ENCODE measurements around the gene HTR1E. TPM values are rescaled to one million over a fixed set of nuclear protein-coding genes. Genes with fewer than 3 reads are reported as not detected.

Gene HTR1E
- total RNA-seq, 1 donor from 2014 or later, result not detected

DNA sequence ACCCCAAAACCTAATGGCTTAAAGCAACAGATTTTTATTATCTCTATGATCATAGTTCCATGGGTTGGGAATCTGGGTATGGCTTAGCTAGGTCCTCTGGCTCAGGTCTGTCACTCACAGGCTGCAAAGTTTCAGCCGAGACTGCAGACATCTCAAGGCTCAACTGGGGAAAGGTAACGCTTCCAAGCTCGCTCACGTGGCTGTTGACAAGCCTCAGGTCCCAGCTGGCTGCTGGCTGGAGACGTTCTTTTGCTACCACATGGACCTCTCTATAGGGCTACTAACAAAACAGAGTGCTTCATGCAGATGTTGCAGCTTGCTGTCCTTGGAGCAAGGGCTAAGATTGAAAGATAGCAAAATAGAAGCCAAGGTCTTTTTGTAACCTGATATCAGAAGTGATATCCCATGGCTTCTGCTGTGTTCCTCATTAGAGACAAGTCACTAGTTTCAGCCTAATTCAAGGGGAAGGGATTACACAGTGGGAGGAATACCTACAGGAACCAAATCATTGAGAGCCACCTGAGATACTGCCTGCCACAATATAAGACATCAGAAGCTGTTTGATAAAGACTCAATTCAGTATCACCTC lies 6.6 kb downstream of the HTR1E start:
- no peak overlapping the region for H3K4me3 ChIP-seq
- H3K27me3 ChIP-seq (ENCODE audit: low read depth), result peaks cover 34% of the 10 kb centered on the region
- no peaks in the 10 kb centered on the region for H3K9me3 ChIP-seq (replicated peaks)
- no peak for DNase-seq
- TF ChIP-seq, protein P1, sequence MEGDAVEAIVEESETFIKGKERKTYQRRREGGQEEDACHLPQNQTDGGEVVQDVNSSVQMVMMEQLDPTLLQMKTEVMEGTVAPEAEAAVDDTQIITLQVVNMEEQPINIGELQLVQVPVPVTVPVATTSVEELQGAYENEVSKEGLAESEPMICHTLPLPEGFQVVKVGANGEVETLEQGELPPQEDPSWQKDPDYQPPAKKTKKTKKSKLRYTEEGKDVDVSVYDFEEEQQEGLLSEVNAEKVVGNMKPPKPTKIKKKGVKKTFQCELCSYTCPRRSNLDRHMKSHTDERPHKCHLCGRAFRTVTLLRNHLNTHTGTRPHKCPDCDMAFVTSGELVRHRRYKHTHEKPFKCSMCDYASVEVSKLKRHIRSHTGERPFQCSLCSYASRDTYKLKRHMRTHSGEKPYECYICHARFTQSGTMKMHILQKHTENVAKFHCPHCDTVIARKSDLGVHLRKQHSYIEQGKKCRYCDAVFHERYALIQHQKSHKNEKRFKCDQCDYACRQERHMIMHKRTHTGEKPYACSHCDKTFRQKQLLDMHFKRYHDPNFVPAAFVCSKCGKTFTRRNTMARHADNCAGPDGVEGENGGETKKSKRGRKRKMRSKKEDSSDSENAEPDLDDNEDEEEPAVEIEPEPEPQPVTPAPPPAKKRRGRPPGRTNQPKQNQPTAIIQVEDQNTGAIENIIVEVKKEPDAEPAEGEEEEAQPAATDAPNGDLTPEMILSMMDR (IDR thresholded peaks at IDR 0.05; ENCODE audit: borderline replicate concordance), result no peak
- intact Hi-C loops (cut with micrococcal nuclease), result no loop called here
- H3K36me3 ChIP-seq, result no peaks in the 10 kb centered on the region
- no peak overlapping the region for H3K27ac ChIP-seq (replicated peaks)
- H3K4me1 ChIP-seq, result no peaks in the 10 kb centered on the region

DNA sequence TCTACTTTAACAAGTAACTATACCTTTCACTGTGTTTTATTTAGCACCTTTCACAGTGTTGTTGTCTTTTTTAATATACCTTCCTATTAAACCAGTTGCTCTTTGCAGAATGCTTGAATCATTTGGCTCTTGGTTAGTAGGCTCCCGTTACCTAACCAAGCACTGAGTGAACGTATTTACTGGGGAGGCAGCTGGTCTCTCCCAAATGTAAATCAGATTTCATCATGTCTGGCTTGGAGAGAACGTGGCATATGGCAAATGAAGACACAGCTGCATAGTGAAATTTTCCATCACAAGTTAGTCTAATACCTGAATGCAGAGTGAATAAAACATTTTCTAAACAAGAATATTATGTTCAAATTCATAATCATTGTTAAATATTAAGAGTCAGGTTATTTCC lies 12.4 kb downstream of the HTR1E start:
- DNase-seq, result no peak
- Histone ChIP-seq H3K27me3 (ENCODE audit: low read depth) (peaks cover 6% of the 10 kb centered on the region), H3K27ac (replicated peaks) (no peak overlapping the region), H3K9me3 (replicated peaks) (no peaks in the 10 kb centered on the region), H3K4me3 (no peak overlapping the region), H3K4me1 (no peaks in the 10 kb centered on the region), H3K36me3 (no peaks in the 10 kb centered on the region)
- TF ChIP-seq, protein P1 (IDR thresholded peaks at IDR 0.05; ENCODE audit: borderline replicate concordance), result no peak
- intact Hi-C loops (cut with micrococcal nuclease), result no loop called here

DNA sequence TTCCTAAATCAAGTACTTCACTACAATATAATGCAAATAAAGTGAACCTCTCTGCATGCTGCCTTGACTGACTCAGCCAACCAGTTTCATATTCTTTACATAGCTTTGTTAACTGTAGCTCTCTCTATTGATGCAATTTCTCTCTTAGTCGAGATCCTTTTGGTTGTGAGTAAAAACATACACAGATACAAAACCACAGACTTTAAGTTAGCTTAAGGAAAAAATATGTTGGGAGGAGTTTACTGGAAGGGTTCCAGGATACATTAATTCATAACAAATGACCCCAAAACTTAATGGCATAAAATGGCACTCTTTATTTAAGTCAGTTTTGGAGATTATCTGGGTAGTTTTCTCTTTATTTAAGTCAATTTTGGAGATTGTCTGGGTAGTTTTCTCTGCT lies 15.7 kb downstream of the HTR1E start:
- H3K27ac ChIP-seq (replicated peaks), result no peak overlapping the region
- intact Hi-C loops (cut with micrococcal nuclease), result no loop called here
- H3K4me3 ChIP-seq, result no peak overlapping the region
- no peaks in the 10 kb centered on the region for H3K27me3 ChIP-seq (ENCODE audit: low read depth)
- TF ChIP-seq, protein P1 (IDR thresholded peaks at IDR 0.05; ENCODE audit: borderline replicate concordance), result no peak
- H3K9me3 ChIP-seq (replicated peaks), result no peaks in the 10 kb centered on the region
- H3K36me3 ChIP-seq, result no peaks in the 10 kb centered on the region
- DNase-seq, result no peak
- no peaks in the 10 kb centered on the region for H3K4me1 ChIP-seq

DNA sequence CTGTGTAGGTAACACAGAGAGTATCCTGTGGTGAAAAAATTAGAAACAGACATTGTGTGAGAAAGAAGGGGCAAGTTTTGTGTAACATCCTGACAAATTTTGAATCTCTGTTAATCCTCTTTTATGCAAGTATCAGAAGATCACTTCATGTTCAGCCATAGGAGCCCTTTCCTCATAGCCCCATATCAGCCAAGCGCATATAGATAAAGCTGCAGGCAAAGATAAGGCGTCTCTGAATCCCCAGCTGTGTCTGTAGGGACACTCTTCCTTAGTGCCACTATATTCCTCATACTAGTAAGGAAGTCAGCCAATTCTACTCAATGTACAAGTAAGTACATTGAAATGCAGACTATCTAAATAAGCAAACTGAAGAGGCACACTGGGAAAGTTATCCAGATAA lies 22.3 kb downstream of the HTR1E start:
- Histone ChIP-seq H3K36me3 (no peaks in the 10 kb centered on the region), H3K4me3 (no peak overlapping the region), H3K4me1 (no peaks in the 10 kb centered on the region), H3K27me3 (ENCODE audit: low read depth) (no peaks in the 10 kb centered on the region), H3K9me3 (replicated peaks) (no peaks in the 10 kb centered on the region), H3K27ac (replicated peaks) (no peak overlapping the region)
- TF ChIP-seq, protein P1 (IDR thresholded peaks at IDR 0.05; ENCODE audit: borderline replicate concordance), result no peak
- intact Hi-C loops (cut with micrococcal nuclease), result no loop called here
- no peak for DNase-seq

DNA sequence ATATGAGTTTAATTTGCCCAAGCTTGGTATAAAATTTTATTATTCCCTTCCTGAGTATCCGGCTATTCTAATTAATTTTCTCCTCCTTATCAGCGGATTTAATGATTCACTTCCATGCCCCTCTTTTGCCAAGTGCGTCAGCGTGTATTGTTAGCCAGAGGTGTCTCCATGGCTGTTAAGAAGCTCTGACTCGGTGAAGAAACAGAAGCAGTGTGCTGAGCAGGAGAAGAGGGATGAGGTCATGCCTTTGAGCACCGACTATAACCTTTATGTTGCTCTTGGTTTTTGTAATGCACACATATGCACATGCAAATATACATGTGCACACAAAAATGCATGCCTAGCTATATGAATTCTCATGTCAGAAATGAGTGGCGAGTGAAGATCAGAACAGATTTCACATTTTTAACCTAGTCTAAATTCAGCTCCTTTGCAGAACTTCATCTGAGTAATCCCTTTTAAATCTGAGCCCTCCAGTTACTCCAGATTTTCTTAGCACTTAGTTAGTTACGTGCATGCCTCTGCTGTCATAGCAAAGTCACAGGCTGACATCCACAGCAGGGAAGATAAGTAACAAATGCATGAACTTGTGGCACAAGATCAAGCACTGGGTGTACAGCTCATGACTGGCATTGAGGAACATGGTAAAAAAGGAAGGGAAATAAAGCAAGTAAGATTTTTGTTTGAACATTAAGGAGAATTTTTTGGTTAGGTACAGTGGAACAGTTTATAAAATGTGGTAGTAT lies 24.3 kb downstream of the HTR1E start:
- Histone ChIP-seq H3K4me1 (no peaks in the 10 kb centered on the region), H3K9me3 (replicated peaks) (no peaks in the 10 kb centered on the region), H3K27me3 (ENCODE audit: low read depth) (no peaks in the 10 kb centered on the region), H3K27ac (replicated peaks) (no peak overlapping the region), H3K4me3 (no peak overlapping the region), H3K36me3 (no peaks in the 10 kb centered on the region)
- DNase-seq, result no peak
- intact Hi-C loops (cut with micrococcal nuclease), result no loop called here
- TF ChIP-seq, protein P1 (IDR thresholded peaks at IDR 0.05; ENCODE audit: borderline replicate concordance), result no peak

Data from left ventricle myocardium inferior (tissue), 1 donor.